HG03432 (cell line): ENCODE measurements around the gene PFKM.

Experiments used
- ATAC-seq: cut with Tn5 transposase; IDR thresholded peaks from one replicate; pipeline ENCODE4 v1.9.1; 2021; ENCODE audit warnings: mild to moderate bottlenecking, moderate library complexity; ENCODE audit not compliant: unreplicated experiment

Gene PFKM

DNA sequence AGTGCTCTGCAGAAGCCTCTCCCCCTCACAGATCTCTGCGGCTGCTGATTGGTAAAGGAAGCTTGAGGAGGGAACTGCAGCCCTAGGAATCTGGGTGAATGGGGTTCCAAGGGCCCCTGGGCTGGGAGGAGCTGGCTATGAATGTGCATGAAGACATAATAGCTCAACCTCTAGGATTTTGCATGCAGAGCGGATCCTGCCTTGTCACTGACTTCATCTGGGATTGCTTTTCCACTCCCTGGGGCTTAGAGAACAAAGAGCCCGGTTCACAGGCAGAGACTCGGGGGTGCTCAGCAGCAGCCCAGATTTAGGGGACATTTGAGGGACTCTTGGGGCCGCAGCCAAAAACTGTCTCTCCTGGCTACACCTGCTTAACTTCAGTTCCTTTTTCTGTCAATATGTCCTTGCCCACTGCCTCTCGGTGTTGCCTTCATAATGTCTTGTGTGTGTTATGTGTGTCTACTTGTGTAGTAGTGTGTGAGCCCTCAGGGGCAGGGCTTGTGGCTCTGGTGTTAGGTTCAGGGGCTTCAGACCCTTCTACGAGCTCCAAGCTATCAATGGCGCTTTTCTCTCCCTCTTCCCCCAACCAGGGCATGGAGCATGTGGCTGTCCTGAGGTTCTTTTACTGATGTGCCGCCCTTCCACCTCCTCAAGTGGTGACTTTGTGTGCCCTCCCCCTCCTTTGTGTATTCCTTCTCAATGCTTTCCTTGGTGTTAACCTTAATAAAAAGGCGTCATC lies 66.2 kb downstream of the PFKM start:
- ATAC-seq: no peak

GRCh38 chr12:48187916-48188695 lies 68.9 kb downstream of the PFKM start:
- no peak for ATAC-seq

GRCh38 chr12:48189331-48190125 lies 70.4 kb downstream of the PFKM start:
- ATAC-seq: peak; percentile 65

DNA sequence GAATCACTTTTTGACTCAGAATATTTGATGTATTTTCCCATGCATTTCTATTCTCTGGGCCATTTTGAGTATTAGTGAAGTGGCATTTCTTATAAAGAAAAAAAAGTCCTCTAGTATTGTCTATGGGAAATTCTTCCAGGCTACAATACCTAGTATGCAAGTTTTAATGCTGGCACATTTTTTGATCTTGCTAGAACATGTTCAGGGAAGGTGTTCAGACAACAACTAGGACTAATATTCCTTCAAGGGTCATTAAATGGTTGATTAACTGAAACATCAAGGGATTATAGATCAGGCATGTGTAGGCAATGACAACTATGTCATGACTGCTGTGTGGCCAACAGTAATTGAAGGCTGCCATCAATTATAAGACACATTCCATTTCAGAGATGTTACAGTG lies 71.9 kb downstream of the PFKM start:
- no peak for ATAC-seq

- ATAC-seq: no peak
Observed at GRCh38 chr12:48192861-48193260, 73.7 kb downstream of the PFKM start.

- ATAC-seq: no peak
Observed at GRCh38 chr12:48193623-48194022, 74.5 kb downstream of the PFKM start.

GRCh38 chr12:48194799-48195201 lies 75.6 kb downstream of the PFKM start:
- no peak for ATAC-seq
